Fibroblast of villous mesenchyme (primary cell): ENCODE data around the gene AATK. TPM values are rescaled to one million over a fixed set of nuclear protein-coding genes. Genes with fewer than 3 reads are reported as not detected.
A peak's percentile ranks its signal among the peaks of the same experiment; 100 is the strongest.

Source experiments
- DNase-seq: peaks from one replicate; pipeline ENCODE4 v3.0.0-alpha.2; 2010; ENCODE audit warnings: low read depth
- H3K4me3 ChIP-seq: 2 replicates; pipeline ENCODE4 v1.5.1; 2011; ENCODE audit warnings: low read depth, mild to moderate bottlenecking, low read length
- total RNA-seq: library from RNA; depleted of rRNA; stranded (reverse); fragments of >200 nt; gene quantifications from 2 replicates; pipeline ENCODE4 v1.2.3, GENCODE V29; 2012
- TF ChIP-seq, protein P1 (sequence below): IDR thresholded peaks from 2 replicates; pipeline ENCODE4 v1.5.1; 2012; ENCODE audit warnings: low read depth, mild to moderate bottlenecking, low read length; ENCODE audit not compliant: insufficient read depth

The AATK gene
- total RNA-seq, 1 donor, result under 0.01 TPM

DNA sequence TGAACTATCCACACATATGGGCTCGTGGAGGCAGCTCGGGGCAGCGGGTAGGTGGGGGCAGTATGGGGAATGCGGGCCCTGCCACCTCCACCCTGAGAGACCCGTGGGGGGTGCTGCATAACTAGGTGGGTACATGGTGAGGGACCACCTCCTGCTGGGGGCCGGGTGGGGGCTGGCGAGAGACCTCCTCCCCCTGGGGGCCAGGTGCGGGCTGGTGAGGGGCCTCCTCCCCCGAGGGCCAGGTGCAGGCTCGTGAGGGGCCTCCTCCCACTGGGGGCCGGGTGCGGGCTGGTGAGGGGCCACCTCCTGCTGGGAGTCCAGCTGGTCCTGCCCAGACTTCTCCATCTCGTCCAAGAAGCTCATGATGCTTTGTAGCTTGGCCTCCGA lies 31.4 kb upstream of the AATK start:
- no peak overlapping the region for H3K4me3 ChIP-seq
- no peak for DNase-seq
- TF ChIP-seq, protein P1, sequence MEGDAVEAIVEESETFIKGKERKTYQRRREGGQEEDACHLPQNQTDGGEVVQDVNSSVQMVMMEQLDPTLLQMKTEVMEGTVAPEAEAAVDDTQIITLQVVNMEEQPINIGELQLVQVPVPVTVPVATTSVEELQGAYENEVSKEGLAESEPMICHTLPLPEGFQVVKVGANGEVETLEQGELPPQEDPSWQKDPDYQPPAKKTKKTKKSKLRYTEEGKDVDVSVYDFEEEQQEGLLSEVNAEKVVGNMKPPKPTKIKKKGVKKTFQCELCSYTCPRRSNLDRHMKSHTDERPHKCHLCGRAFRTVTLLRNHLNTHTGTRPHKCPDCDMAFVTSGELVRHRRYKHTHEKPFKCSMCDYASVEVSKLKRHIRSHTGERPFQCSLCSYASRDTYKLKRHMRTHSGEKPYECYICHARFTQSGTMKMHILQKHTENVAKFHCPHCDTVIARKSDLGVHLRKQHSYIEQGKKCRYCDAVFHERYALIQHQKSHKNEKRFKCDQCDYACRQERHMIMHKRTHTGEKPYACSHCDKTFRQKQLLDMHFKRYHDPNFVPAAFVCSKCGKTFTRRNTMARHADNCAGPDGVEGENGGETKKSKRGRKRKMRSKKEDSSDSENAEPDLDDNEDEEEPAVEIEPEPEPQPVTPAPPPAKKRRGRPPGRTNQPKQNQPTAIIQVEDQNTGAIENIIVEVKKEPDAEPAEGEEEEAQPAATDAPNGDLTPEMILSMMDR, result no peak

DNA sequence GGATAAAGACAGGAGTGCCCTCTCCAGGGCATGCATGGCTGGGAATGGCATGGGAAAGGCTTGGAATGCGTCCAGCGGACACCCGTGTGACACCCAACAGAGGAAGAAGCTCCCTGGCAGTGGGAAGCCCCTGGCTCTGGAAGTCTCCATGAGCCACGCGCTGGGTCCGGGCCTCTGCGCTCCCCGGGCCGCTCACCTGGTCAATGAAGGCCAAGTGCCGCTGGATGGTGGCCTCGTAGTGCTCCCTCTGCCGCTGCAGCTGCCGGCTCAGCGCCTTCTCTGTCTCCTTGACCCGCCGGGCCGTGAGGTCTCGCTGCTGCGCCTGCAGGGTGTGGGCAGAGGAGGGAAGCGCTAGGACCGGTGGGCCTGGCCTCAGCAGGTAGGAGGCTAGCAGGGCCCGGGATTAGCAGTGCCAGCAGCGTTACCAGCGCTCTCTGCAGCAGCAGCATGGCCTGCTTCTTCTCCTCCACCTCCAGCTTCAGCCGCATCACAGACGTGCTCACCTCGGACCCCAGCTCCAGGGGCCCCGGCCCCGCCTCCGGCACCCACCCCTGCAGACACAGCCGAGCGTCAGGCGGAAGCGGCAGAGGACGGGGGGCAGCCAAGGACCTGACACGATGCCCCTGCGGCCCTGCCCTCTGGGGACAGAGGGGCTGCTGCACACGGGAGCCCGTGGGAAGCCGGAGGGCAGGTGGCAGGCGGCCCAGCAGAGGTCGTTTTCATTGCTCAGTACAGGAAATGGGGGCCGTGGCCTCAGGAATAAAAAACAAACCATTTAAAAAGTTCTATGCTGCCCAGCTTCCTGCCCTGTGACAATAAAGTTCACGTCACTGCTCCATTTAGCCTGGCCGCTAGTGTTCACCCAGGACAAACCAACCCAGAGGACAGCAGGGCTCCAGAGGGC lies 30.7 kb upstream of the AATK start:
- TF ChIP-seq, protein P1, result no peak
- no peak for DNase-seq
- H3K4me3 ChIP-seq, result no peak overlapping the region

DNA sequence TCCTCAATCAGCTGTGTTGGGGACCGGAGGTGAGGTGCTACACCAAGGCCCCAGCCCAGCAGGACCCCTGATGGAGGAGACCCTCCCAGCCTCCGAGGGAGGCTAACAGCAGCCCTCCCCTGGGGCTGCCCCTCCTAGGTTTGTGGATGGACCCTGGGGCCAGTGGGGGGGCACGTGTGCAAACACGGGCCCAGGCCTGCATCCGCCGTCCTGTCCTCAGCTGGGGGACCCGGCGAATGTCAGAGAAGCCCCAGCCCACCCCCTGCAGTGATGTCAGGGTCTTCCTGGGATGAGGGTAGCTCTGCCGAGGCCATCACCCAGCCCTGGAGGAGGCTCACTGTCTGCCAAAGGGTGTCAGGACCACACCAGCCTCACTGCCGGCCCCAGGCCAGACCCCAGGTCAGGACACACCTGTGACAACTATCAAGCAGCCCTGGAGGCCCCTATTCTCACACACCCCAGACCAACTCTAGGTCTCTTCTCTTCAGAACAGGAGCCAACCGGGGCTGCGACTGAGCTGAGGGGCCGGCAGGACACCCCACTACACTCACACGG lies 30.0 kb upstream of the AATK start:
- H3K4me3 ChIP-seq, result no peak overlapping the region
- TF ChIP-seq, protein P1, result no peak
- DNase-seq, result no peak

DNA sequence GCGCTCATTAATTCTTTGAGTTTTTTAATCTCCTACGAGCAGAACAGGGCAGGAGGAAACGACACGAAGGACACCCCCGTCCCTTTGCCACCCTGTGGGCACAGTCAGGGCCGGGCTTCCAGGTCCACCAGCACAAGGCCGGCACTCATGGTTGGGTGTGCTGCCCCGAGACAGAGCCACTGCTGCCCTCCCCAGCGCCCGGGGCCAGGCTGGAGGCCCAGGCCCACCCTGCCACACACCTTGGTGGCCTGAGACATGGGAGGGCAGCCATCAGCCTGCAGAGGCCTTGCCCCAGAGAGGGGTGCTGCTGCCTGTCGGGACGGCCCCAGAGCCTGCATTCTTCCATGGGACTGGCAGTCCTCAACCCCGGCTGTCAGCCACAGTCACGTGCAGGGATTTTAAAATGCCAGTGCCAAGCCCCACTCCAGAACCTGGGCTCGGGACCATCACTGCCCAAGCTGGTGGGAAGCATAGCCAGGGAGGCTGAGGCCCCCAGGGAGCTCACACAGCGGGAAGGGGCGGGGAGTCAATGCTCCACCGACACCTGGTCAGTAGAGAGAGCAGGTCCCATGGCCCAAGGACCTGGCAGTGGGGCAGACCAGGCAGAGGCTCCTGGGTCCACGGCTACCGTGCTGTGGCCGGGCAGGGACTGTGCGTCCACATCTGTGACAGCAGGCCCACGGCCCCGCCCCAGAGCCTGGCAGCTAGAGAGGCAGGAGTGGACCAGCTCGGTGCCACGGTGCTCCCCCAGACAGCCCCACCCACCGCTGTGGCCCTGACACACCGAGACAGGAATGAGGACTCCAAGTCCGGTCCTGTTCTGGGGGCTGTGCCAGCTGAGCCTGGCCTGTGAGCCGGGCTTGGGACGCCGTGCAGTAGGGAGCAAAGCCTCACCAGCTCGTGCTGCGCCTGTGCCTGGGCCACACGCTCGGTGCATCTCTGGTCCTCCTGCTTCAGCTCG lies 29.2 kb upstream of the AATK start:
- TF ChIP-seq, protein P1, result no peak
- H3K4me3 ChIP-seq, result no peak overlapping the region
- no peak for DNase-seq

DNA sequence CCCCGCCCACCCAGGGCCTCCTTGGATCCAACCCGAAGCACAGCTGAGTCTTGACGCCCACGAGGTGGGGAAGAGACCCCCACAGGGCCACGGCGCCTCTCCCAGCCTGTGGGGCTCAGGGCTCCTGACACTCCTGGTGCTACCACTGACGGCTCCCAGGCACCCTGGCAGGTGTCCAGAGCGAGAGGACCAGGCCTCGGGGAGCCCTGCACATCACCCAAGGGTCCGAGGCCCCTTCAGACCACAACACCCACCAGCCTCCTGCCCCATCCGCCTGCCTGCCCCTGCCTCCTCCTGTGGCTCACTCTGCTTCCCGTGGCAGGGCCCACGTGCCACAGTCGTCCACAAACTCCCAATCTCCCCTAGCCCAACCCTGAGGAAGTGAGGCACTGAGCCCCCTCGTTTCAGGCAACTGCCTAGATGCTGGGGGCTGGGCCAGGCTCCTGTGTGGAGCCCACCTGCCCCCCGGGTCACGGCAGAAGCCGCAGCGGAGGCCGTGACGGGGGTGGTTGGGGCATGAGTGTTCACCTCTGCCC lies 28.3 kb upstream of the AATK start:
- no peak for DNase-seq
- TF ChIP-seq, protein P1, result no peak

DNA sequence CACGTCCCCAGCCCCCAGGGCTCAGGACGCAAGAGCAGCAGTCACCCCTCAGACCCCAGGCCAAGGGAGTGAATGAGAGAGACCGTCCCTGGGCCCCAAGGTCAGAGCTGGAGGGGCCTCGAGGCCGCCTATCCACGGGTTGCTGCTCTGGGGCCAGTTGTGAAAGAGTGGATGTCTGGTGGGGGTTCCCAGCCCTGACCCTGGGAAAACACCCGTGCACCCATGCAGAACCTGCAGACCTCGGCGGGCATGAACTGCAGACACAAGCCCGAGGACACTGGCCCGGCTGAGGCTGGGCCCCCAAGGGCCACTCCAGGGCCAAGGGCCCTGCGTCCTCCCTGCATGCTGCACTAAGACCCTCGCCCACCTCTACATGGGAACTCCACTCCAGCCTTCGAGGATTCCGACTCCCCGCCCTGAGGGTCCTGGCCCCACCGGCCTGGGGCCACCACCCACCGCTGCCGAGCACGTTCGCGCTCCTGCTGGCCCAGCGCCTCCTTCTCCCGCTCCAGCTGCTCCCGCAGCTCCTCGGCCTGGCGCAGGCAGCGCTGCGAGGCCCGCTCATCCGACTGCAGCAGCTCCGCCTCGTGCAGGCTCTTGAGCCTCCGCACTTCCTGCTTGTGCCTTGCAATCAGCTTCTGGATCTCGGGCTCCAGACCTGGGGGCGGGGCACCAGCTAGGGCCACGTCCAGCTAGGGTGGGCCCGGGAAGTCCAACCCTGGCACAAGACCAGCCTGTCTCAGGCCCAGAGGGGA lies 27.6 kb upstream of the AATK start:
- peak; percentile 42 for DNase-seq
- no peak overlapping the region for H3K4me3 ChIP-seq
- TF ChIP-seq, protein P1, result no peak

More for the DNA sequence above, 28.3 kb upstream of the AATK start:
- H3K4me3 ChIP-seq, result no peak overlapping the region
